T-helper 1 cell treated with Interleukin-12 subunit alpha and Interleukin-12 subunit beta and Interleukin-4 antibody, amounts not matched to agents 30 μg/mL and 1 μg/mL, for 36 hours (primary cell): Measurements from ENCODE around the gene ERP44.

Source experiments
- H3K27ac Mint-ChIP-seq: one replicate; pipeline ENCODE4 v1.8.0; 2021; ENCODE audit warnings: mild to moderate bottlenecking, mixed read lengths
- H3K27me3 Mint-ChIP-seq: one replicate; pipeline ENCODE4 v1.8.0; 2021; ENCODE audit warnings: low read depth, mixed read lengths
- H3K36me3 Mint-ChIP-seq: one replicate; pipeline ENCODE4 v1.8.0; 2021; ENCODE audit warnings: low read depth, mixed read lengths
- H3K4me1 Mint-ChIP-seq: one replicate; pipeline ENCODE4 v1.8.0; 2021; ENCODE audit warnings: low read depth, mixed read lengths
- H3K4me3 Mint-ChIP-seq: one replicate; pipeline ENCODE4 v1.8.0; 2021; ENCODE audit warnings: mild to moderate bottlenecking, moderate library complexity, mixed read lengths
- H3K9me3 Mint-ChIP-seq: one replicate; pipeline ENCODE4 v1.8.0; 2021; ENCODE audit warnings: mixed read lengths

The ERP44 gene

GRCh38 chr9:99936947-99937587, 161.7 kb downstream of the ERP44 start:
- H3K36me3 Mint-ChIP-seq: peaks cover 18% of the 10 kb centered on the region
- H3K9me3 Mint-ChIP-seq: peaks cover 12% of the 10 kb centered on the region
- no peak overlapping the region for H3K27ac Mint-ChIP-seq
- no peaks in the 10 kb centered on the region for H3K27me3 Mint-ChIP-seq
- no peaks in the 10 kb centered on the region for H3K4me1 Mint-ChIP-seq
- H3K4me3 Mint-ChIP-seq: no peak overlapping the region

GRCh38 chr9:99931155-99931840, 167.5 kb downstream of the ERP44 start:
- no peaks in the 10 kb centered on the region for H3K4me1 Mint-ChIP-seq
- H3K9me3 Mint-ChIP-seq: peaks cover 4% of the 10 kb centered on the region
- H3K27me3 Mint-ChIP-seq: no peaks in the 10 kb centered on the region
- H3K36me3 Mint-ChIP-seq: peaks cover 26% of the 10 kb centered on the region
- no peak overlapping the region for H3K4me3 Mint-ChIP-seq
- H3K27ac Mint-ChIP-seq: no peak overlapping the region

GRCh38 chr9:99929652-99930051, 169.1 kb downstream of the ERP44 start:
- Mint-ChIP-seq H3K27ac (no peak overlapping the region), H3K9me3 (peaks cover 15% of the 10 kb centered on the region), H3K4me1 (no peaks in the 10 kb centered on the region), H3K27me3 (no peaks in the 10 kb centered on the region), H3K36me3 (peaks cover 33% of the 10 kb centered on the region), H3K4me3 (no peak overlapping the region)
